Stimulated activated CD4-positive, alpha-beta T cell treated with anti-CD3 and anti-CD28 coated beads, Interleukin-12 subunit alpha, Interleukin-12 subunit beta, amount 100 ng/mL, for 24 hours (primary cell): ENCODE measurements around the gene ARHGAP28.
"Not testable (repeated sequence)": the region's sequence is repeated elsewhere in the genome, so short reads cannot be mapped to it uniquely, and the experiment has no call there.

ENCODE experiments used
- DNase-seq, 2 experiments: peaks; one replicate each; pipeline ENCODE4 v3.0.0-alpha.2; 2020; ENCODE audit warnings: low read depth in 2 of 2

Gene ARHGAP28

DNA sequence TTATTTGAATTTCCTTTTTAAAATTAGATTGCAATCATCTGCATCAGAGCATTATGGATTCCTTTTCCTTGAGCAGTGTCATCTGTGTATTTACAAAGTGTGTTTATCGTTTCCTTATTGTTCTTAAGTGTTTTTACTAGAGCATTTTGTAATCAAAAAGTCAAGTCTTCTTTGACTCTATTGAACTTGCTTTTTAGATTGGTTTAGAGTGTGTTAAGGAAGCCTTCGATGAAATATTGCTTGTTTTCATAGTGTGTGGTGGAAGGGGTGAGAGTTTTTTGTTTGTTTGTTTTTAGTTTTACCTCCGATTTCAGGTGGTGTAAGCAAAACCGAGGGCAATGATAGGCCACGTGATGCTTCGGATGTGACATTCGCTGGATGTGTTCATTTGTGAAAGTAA, 45.7 kb downstream of the ARHGAP28 start:
- DNase-seq: no peak

- no peak for DNase-seq
Measured at GRCh38 chr18:6775702-6776101, 46.2 kb downstream of the ARHGAP28 start.

DNA sequence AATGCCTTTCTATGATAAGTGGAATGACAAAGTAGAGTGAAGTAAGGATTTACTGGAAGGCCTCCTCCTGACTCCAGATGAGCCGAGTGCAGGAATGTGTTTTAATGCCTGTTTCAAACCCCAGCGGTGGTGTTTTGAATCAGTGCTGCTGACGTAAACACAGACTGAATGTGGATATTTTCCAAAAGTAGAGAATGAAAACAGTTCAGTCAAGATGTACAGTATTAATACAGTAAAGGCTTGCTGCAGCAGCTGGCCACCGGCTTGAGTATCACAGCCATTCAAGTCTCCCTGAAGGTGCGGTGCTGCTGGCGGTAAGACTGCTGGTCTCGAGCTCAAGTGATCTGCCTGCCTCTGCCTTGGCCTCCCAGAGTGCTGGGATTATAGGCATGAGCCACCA, 46.7 kb downstream of the ARHGAP28 start:
- DNase-seq: no peak

DNA sequence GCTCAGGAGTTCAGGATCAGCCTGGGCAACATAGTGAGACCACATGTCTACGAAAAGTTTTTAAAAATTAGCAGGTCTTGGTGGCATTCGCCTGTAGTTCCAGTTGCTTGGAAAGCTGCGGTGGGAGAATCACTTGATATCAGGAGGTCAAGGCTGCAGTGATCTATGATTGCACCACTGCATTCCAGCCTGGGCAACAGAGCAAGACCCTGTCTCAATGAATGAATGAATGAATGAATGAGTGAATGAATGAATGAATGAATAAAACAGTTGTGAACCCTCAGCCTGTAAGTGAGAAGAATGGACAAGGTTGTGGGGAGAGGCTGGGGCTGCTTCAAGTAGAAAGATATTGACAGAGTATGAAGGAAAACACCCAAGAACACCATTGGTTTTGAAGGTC, 48.0 kb downstream of the ARHGAP28 start:
- DNase-seq: no peak

GRCh38 chr18:6778459-6779247, 49.1 kb downstream of the ARHGAP28 start:
- DNase-seq: no peak

- DNase-seq: no peak
Measured at GRCh38 chr18:6781142-6781714, 51.7 kb downstream of the ARHGAP28 start.

DNA sequence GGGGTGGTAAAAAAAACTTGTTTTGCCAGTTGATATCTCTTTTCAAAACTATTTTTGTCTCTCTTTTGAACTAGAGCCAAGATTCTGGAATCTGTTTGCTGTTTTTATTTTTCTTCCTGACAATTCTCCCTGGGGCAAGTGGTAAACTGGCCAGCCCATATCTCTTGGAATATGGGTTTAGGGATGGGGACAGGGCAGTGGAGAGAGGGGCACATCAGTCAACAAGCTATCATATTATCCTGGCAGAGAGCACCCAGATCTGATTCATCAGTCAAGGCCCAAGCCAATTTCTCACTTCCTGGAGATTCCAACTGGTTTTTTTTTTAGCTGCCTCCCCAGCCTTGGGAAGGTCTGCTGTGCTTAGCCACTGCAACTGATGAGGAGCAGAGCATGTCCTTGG, 52.3 kb downstream of the ARHGAP28 start:
- DNase-seq: no peak

GRCh38 chr18:6782861-6783260, 53.3 kb downstream of the ARHGAP28 start:
- DNase-seq: no peak

- no peak for DNase-seq
Measured at GRCh38 chr18:6784046-6784445, 54.5 kb downstream of the ARHGAP28 start.

DNA sequence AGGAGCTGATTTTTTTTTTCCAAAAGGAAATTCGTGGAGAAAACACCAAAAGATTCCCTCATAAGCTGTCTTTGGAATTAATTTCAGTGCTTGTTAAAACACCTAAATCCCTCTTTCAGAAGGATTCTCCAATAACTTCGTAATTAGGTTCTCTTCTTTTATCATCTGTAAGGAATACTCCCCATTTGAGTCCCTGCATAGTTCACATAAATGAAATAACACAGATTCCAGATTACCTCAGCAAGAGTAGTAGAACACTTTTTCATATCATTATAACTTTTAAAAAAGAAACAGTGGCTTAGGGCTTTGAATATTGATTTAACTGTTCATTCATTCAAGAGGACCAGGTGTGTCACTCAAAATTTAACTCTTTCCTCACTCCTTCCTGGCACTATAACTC, 55.5 kb downstream of the ARHGAP28 start:
- no peak for DNase-seq

- no peak for DNase-seq
Measured at GRCh38 chr18:6785411-6785810, 55.9 kb downstream of the ARHGAP28 start.

GRCh38 chr18:6792391-6792790, 62.9 kb downstream of the ARHGAP28 start:
- DNase-seq: no peak

- DNase-seq: no peak
Measured at GRCh38 chr18:6793455-6793854, 63.9 kb downstream of the ARHGAP28 start.

GRCh38 chr18:6793986-6794385, 64.5 kb downstream of the ARHGAP28 start:
- DNase-seq: no peak

GRCh38 chr18:6795307-6795706, 65.8 kb downstream of the ARHGAP28 start:
- no peak for DNase-seq

- no peak for DNase-seq
Measured at GRCh38 chr18:6796511-6796910, 67.0 kb downstream of the ARHGAP28 start.

GRCh38 chr18:6797171-6797570, 67.7 kb downstream of the ARHGAP28 start:
- DNase-seq: no peak

DNA sequence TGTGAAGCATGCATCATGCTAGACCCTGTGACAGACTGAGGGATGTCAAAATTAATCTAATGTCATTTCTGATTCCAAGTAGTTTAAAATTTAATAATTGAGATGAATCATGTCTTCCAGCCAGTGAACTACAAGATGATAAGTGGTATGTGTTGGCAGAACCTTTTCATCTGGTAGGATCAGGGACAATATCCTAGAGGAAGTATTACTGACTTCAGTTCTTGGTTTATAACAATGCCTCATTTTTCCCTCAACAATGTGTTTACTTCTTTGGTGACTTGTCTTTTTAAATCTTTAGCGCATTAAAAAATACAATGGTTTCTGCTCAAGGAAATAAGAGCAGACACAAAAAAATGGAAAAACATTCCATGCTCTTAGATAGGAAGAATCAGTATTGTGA, 69.4 kb downstream of the ARHGAP28 start:
- no peak for DNase-seq

DNA sequence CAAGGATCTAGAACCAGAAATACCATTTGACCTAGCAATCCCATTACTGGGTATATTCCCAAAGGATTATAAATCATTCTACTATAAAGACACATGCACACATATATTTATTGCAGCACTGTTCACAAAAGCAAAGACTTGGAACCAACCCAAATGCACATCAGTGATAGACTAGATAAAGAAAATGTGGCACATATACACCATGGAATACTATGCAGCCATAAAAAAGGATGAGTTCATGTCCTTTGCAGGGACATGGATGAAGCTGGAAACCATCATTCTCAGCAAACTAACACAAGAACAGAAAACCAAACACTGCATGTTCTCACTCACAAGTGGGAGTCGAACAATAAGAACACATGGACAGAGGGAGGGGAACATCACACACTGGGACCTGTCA, 70.8 kb downstream of the ARHGAP28 start:
- not testable (repeated sequence) for DNase-seq

DNA sequence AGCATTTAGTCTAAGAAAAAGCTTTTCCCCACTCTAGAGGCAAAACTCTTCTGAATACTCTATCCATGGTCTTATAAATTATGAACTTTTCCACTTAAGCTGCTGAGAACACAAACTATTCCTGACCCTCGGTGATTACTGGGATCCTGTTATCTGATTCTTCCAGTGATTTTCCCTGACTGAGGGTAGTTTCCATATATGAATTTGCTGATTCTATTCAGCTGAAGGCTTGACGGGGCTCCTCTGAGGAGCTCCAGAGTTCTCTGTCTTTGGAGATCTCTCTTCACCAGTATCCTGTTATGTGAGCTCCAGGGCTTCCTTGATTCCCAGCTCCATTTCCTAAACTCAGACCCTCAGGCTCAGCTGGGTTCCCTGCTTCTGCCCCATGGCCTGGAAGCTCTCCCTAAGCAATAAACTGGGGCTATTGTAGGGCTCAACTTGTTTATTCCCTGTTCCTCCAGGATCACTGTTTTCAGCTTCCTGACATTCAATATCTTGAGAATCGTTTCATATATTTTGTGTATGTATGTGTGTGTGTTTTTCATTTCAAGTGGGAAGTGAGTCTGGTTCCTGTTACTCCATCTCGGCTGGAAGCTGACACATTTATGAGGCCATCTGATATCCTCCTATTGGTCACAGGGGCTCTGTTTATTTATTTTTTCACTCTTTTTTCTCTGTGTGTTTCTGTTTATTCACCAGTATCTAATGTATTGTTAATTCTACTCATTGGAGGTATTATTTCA, 78.2 kb downstream of the ARHGAP28 start:
- no peak for DNase-seq

DNA sequence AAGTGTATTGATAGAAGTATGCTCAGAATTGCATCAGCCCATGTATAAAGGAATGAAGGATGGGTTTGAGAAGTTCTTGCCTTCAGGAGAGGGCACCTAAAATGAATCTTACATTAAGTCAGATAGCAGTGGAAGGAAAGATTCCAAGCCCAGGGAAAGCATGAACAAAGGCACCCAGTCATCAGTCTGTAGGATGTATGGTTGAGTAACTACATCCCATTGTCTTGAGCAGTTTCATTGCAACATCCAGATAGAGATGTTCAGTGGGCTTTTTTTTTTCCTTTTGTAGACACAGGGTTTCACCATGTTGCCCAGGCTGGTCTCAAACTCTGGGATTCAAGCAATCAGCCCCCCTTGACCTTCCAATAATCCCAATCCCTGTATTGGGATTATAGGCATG, 80.7 kb downstream of the ARHGAP28 start:
- DNase-seq: no peak

DNA sequence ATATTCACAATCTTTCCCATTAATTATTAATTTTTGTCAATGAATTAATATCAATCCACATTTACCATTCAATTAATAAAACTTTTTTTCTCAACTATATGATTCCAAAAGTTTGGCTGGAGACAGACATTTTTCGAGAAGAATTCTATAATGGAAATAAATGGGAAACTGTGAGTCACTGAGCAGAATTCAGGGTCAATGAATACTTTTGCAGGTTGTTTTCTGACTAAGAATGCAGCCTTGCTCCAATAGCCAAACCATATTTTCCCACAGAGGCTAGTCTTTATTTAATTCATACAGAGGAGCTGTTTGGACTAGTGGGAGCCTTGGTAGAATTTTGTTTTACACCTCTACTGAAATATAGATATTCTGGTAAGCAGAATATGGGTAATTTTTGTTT, 82.3 kb downstream of the ARHGAP28 start:
- DNase-seq: no peak

- DNase-seq: no peak
Measured at GRCh38 chr18:6814882-6815425, 85.4 kb downstream of the ARHGAP28 start.
